Measurements from ENCODE around the gene LILRB1. TPM values are rescaled to one million over a fixed set of nuclear protein-coding genes. Genes with fewer than 3 reads are reported as not detected.

Gene LILRB1
- total RNA-seq, 2 experiments from 2014 or later, result 0.36 TPM; not detected in 1

DNA sequence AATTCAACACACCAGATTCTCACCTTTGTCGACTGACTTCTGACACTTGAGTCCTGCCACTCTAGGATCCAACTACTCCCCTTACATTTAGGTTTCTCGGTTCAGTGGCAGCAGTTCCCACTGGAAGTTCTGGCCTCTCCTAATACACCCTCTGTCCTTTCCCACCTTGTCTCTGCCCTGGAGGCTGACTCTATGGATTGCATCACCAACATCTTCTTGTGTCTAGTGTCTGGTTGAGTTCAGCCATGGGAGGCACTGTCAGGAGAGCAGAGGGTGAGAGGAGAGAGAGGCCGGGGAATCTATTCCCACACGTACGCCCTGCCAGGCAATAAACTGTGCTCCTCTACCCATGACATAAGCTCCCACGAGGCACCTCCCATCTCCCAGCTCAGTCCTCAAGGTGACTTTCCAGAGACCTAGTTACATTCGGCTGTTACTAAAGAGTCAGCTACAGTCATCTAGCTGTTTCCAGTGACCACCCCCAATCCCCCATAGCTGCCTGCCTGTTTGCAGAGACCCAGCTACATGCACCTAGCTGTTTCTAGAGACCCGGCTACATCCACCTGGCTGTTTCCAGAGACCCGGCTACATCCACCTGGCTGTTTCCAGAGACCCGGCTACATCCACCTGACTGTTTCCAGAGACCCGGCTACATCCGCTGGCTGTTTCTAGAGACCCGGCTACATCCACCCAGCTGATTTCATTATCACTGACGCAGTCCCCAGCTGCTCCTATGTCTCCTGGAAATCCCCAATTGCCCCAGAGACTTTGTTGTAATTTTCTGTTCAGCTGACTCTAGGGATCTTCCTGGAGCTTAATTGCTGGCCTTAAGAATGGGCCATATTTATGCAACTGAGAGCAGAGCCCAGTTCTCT is 24.4 kb downstream of the LILRB1 start:
- CTCF ChIA-PET, result interaction anchor here (0.6 to 4.8 kb wide), 8 partner anchors 14 to 177 kb away, joined by 3 to 29 read pairs (median 4); no protein-coding TSS in a partner anchor
- H3K27me3 Mint-ChIP-seq (ENCODE audit: low read depth), result peaks cover 7% of the 10 kb centered on the region
- H3K4me3 Mint-ChIP-seq, result no peak overlapping the region
- intact Hi-C loops (cut with micrococcal nuclease), result loop anchor here (5.0 kb wide), 1 partner anchor 172 kb away; no protein-coding TSS in a partner anchor
- no peaks in the 10 kb centered on the region for H3K4me1 Mint-ChIP-seq (ENCODE audit: low read depth)
- no peaks in the 10 kb centered on the region for H3K36me3 Mint-ChIP-seq (ENCODE audit: low read depth)
- H3K9me3 Mint-ChIP-seq, result no peaks in the 10 kb centered on the region
- no peak for DNase-seq
- H3K27ac Mint-ChIP-seq, result no peak overlapping the region

DNA sequence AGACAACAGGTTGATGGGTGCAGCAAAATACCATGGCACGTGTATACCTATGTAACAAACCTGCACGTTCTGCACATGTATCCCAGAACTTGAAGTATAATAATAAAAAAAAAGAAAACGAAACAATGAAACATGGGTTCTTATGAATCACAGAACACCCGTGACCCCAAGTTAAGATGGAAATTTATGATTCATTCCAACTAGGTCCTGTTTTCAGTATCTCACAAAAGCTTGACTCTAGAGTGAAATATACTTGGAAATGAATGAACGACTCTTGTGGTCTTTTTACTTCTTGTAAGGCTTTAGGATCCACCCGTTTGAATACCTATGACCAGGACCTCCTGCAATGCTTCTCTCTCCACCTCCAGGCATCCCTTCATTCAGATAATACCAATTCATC is 29.0 kb downstream of the LILRB1 start:
- intact Hi-C loops (cut with micrococcal nuclease), result no loop called here
- Mint-ChIP-seq H3K36me3 (ENCODE audit: low read depth) (no peaks in the 10 kb centered on the region), H3K9me3 (no peaks in the 10 kb centered on the region), H3K27me3 (ENCODE audit: low read depth) (peaks cover 13% of the 10 kb centered on the region), H3K27ac (no peak overlapping the region), H3K4me1 (ENCODE audit: low read depth) (no peaks in the 10 kb centered on the region), H3K4me3 (no peak overlapping the region)
- DNase-seq, result no peak
- CTCF ChIA-PET, result interaction anchor here (0.7 kb wide), 1 partner anchor 73 kb away, joined by 3 read pairs; no protein-coding TSS in a partner anchor

DNA sequence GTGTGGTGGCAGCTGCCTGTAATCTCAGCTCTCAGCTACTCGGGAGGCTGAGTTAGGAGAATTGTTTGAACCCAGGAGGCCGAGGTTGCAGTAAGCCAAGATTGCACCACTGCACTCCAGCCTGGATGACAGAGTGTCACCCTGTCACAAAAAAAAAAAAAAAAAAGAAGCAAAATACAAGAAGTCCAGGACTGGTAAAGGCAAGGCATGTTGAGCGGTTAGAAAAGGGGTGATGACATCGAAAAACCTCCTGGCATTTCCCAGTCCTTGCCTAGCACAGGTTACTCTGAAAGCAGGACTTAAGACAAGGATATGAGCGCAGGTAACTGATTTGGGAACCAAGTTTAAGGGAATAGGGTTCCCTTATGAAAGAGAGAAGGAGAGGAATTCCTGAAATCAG is 30.0 kb downstream of the LILRB1 start:
- H3K9me3 Mint-ChIP-seq, result no peaks in the 10 kb centered on the region
- intact Hi-C loops (cut with micrococcal nuclease), result no loop called here
- CTCF ChIA-PET, result no interaction called here
- H3K4me1 Mint-ChIP-seq (ENCODE audit: low read depth), result no peaks in the 10 kb centered on the region
- DNase-seq, result no peak
- H3K27me3 Mint-ChIP-seq (ENCODE audit: low read depth), result peaks cover 13% of the 10 kb centered on the region
- H3K4me3 Mint-ChIP-seq, result no peak overlapping the region
- no peaks in the 10 kb centered on the region for H3K36me3 Mint-ChIP-seq (ENCODE audit: low read depth)
- no peak overlapping the region for H3K27ac Mint-ChIP-seq

DNA sequence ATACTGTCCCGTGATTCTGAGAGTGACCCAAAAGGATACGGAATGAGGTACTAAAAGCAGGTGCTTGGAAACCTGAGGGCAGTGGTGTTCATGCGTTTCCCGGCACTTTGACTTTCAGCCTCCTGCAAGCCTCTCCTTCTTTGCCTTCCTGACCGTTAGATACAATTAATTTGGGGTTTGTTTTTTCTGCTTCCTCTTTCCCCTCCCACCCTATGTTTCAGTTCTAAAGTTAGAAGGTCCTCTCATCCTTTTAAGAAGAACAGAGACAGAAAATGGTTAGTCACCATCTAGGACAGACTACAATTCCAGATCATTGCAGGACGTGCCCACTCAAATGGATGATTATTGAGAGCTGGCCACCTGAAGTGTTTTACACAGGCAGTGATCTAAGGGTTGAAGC is 30.7 kb downstream of the LILRB1 start:
- H3K4me3 Mint-ChIP-seq, result no peak overlapping the region
- no peaks in the 10 kb centered on the region for H3K36me3 Mint-ChIP-seq (ENCODE audit: low read depth)
- peaks cover 13% of the 10 kb centered on the region for H3K27me3 Mint-ChIP-seq (ENCODE audit: low read depth)
- intact Hi-C loops (cut with micrococcal nuclease), result no loop called here
- no peak overlapping the region for H3K27ac Mint-ChIP-seq
- CTCF ChIA-PET, result interaction anchor here (1.7 kb wide), 1 partner anchor 182 kb away, joined by 4 read pairs; no protein-coding TSS in a partner anchor
- no peaks in the 10 kb centered on the region for H3K9me3 Mint-ChIP-seq
- DNase-seq, result no peak
- no peaks in the 10 kb centered on the region for H3K4me1 Mint-ChIP-seq (ENCODE audit: low read depth)

DNA sequence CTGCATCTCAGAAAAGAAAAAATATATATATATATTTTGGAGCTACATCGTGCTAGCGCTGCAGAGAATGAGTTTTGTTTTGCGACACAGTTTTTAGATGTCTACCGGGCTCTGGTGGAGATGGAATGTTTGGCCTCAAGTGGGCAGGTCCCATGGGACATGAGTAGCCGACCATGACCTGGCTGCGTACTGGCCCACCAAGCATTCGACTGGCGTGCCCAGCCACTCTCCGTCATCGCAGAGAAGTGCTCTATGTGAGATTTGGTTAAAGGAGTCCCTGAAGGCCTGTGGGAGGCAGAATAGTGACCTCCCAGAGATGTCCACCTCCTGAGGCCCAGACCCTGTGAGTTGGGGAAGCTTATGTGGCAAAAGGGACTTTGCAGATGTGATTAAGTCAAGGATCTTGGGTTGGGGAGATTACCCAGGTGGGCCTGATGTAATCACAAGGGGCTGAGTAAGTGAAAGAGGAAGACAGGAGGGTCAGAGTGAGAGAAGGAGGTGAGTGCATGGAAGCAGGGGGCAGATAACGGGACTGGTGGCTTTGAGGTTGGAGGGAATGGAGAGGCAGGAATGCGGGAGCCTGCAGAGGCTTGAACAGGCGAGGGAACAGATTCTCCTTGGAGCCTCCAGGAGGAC is 31.7 kb downstream of the LILRB1 start:
- Mint-ChIP-seq H3K27me3 (ENCODE audit: low read depth) (peaks cover 13% of the 10 kb centered on the region), H3K9me3 (no peaks in the 10 kb centered on the region), H3K4me1 (ENCODE audit: low read depth) (no peaks in the 10 kb centered on the region), H3K4me3 (no peak overlapping the region), H3K36me3 (ENCODE audit: low read depth) (no peaks in the 10 kb centered on the region), H3K27ac (no peak overlapping the region)
- CTCF ChIA-PET, result interaction anchor here (1.7 kb wide), 1 partner anchor 183 kb away, joined by 4 read pairs; no protein-coding TSS in a partner anchor
- DNase-seq, result no peak
- intact Hi-C loops (cut with micrococcal nuclease), result no loop called here

DNA sequence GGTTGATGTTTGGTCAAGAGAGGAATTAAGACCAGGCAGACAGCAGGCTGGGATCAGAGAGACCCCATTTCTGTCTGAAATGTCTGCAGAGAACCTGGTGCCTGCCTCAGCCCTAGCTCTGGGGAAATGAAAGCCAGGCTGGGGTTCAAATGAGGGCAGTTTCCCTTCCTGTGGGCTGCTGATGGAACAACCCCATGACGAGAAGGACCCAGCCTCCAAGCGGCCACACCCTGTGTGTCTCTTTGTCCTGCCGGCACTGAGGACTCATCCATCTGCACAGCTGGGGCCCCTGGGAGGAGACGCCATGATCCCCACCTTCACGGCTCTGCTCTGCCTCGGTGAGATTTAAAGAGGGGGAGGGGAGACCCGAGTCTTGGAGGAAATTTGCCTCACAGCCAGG is 32.4 kb downstream of the LILRB1 start, which contains the start of gene LILRB4:
Gene LILRB4 (plus strand): TSS at position 256 of the 400 bp plus-strand sequence. CDS start 49 bp downstream, at position 305.
- CTCF ChIA-PET, result interaction anchor here (1.7 kb wide), 1 partner anchor 184 kb away, joined by 4 read pairs; no protein-coding TSS in a partner anchor
- DNase-seq, result no peak
- Mint-ChIP-seq H3K36me3 (ENCODE audit: low read depth) (no peaks in the 10 kb centered on the region), H3K4me1 (ENCODE audit: low read depth) (no peaks in the 10 kb centered on the region), H3K9me3 (peaks cover under 1% of the 10 kb centered on the region), H3K27ac (no peak within 1 kb of the TSS), H3K4me3 (no peak within 1 kb of the TSS), H3K27me3 (ENCODE audit: low read depth) (peaks cover 13% of the 10 kb centered on the region)
- intact Hi-C loops (cut with micrococcal nuclease), result no loop called here

DNA sequence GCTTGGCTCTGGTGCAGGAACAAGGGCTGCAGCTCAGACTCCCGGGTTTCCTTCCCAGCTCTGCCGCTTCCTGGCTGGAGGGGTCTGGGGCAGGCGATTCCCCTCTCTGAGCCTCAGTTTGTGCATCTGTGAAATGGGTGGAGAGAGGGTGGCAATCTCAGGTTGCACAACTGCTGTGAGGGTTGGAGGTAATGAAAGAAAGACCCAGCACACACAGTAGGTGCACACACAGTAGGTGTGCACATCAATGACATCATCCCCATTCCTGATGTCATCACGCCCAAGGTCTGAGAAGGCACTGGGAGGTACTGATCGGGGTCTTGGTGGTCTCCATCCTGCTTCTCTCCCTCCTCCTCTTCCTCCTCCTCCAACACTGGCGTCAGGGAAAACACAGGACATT is 35.2 kb downstream of the LILRB1 start:
- CTCF ChIA-PET, result no interaction called here
- H3K4me1 Mint-ChIP-seq (ENCODE audit: low read depth), result no peaks in the 10 kb centered on the region
- peaks cover 16% of the 10 kb centered on the region for H3K9me3 Mint-ChIP-seq
- H3K36me3 Mint-ChIP-seq (ENCODE audit: low read depth), result peaks cover 5% of the 10 kb centered on the region
- intact Hi-C loops (cut with micrococcal nuclease), result no loop called here
- no peak overlapping the region for H3K4me3 Mint-ChIP-seq
- H3K27me3 Mint-ChIP-seq (ENCODE audit: low read depth), result peaks cover 9% of the 10 kb centered on the region
- DNase-seq, result no peak
- no peak overlapping the region for H3K27ac Mint-ChIP-seq

DNA sequence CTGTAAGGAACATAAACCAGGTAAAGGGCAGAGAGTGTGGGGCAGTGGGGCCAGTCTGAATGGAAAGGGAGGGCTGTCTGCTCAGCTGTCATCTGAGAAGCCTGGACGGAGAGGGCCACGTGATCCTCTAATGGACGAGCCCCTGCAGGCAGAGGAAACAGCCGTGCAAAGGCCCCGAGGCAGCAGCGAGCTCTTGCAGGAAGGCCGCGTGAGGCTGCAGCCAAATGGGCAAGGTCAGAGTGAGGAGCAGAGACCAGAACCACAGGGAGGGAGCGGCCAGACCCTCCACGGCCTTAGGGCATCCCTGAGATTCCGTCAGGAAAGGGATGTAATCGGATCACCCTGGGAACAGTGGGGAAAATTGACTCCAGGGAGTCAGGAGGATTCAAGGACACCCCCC is 36.9 kb downstream of the LILRB1 start:
- intact Hi-C loops (cut with micrococcal nuclease), result no loop called here
- Mint-ChIP-seq H3K4me3 (no peak overlapping the region), H3K9me3 (peaks cover 16% of the 10 kb centered on the region), H3K4me1 (ENCODE audit: low read depth) (no peaks in the 10 kb centered on the region), H3K27me3 (ENCODE audit: low read depth) (peaks cover 15% of the 10 kb centered on the region), H3K27ac (no peak overlapping the region), H3K36me3 (ENCODE audit: low read depth) (peaks cover 5% of the 10 kb centered on the region)
- CTCF ChIA-PET, result interaction anchor here (0.8 kb wide), 1 partner anchor 8 kb away, joined by 3 read pairs; no protein-coding TSS in a partner anchor
- no peak for DNase-seq

DNA sequence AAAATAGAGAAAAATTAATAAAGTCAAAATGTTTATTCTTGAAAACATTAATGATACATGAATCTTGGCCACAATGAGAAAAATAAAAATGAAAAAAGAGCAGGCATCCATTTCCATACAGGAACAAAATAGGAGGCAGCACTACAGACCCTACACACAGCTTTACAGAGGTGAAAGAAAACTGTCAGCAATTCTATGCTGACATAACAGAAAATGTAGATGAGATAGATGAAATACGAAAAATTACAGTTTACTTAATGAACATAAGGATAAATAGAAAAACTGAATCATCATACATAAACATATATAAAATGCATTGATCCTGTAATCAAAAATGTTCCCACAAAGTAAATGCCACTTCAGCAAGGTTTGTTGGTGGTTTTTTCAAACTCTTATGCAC is 38.1 kb downstream of the LILRB1 start:
- H3K9me3 Mint-ChIP-seq, result peaks cover 16% of the 10 kb centered on the region
- no peak overlapping the region for H3K4me3 Mint-ChIP-seq
- CTCF ChIA-PET, result interaction anchor here (1.5 kb wide), 1 partner anchor 189 kb away, joined by 6 read pairs; no protein-coding TSS in a partner anchor
- peaks cover 5% of the 10 kb centered on the region for H3K36me3 Mint-ChIP-seq (ENCODE audit: low read depth)
- intact Hi-C loops (cut with micrococcal nuclease), result no loop called here
- H3K27ac Mint-ChIP-seq, result no peak overlapping the region
- DNase-seq, result no peak
- no peaks in the 10 kb centered on the region for H3K4me1 Mint-ChIP-seq (ENCODE audit: low read depth)
- H3K27me3 Mint-ChIP-seq (ENCODE audit: low read depth), result peaks cover 15% of the 10 kb centered on the region

DNA sequence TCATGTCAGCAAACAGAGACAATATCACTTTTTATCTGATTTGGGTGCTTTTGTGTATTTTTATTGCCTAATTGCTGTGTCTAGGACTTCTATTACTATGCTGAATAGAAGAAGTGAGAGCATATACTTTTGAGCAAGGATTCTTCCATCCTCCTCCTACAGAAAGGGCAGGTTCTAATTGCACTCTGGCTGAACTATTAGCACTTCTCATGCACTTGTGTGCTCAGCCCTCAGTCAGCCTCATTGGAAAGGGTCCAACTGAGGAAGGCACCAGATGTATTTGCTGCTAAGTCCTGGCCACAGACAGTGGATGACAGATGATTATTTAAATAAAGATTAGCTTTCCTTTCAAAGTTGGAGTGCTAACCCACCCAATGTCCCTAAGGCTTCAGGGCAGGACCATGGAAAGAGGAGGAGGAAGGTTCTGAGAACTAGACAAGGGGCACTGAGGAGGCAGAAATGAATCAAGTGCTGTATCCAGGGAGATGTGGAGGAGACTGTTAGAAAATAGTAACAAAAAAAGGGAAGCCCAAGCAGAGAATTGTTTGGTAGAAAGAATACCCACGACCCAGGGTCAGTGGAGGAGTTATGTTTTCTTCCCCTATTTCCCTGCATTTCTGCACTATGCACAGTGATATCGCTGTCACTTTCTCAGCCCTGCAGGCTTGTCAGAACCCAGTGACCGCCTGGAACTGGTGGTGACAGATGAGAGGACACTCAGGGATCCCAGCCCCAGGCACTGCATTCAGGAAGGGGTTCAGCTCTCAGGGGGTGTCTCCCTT is 40.5 kb downstream of the LILRB1 start:
- intact Hi-C loops (cut with micrococcal nuclease), result no loop called here
- Mint-ChIP-seq H3K9me3 (peaks cover 16% of the 10 kb centered on the region), H3K36me3 (ENCODE audit: low read depth) (peaks cover 5% of the 10 kb centered on the region), H3K27ac (no peak overlapping the region), H3K27me3 (ENCODE audit: low read depth) (peaks cover 15% of the 10 kb centered on the region), H3K4me1 (ENCODE audit: low read depth) (no peaks in the 10 kb centered on the region), H3K4me3 (no peak overlapping the region)
- DNase-seq, result no peak
- CTCF ChIA-PET, result interaction anchor here (0.9 to 5.3 kb wide), 3 partner anchors 9 to 18 kb away, joined by 3 to 29 read pairs (median 3); no protein-coding TSS in a partner anchor

DNA sequence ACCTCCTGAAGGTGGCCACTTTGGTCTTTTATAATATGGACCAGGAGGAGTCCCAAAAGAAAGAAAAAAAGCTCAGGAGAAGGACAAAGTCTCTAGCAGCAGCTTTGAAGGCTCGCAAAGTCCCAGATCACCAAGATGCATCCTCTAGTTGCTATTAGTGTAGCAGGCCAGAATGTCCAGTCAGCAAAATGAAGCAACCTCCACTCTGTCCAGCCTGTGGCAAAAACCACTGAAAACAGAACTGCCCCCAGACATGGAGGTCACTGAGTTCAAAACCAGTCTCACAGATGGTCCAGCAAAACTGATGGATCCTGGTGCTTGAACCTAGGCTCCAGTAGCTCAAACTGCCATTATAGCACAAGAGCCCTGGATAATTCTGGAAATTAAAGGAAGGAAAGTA is 42.9 kb downstream of the LILRB1 start:
- Mint-ChIP-seq H3K4me3 (no peak overlapping the region), H3K27ac (no peak overlapping the region), H3K4me1 (ENCODE audit: low read depth) (no peaks in the 10 kb centered on the region), H3K36me3 (ENCODE audit: low read depth) (peaks cover 5% of the 10 kb centered on the region), H3K9me3 (peaks cover 11% of the 10 kb centered on the region), H3K27me3 (ENCODE audit: low read depth) (peaks cover 15% of the 10 kb centered on the region)
- DNase-seq, result no peak
- intact Hi-C loops (cut with micrococcal nuclease), result no loop called here
- CTCF ChIA-PET, result interaction anchor here (2.5 to 5.3 kb wide), 4 partner anchors 10 to 195 kb away, joined by 16 to 43 read pairs (median 24); no protein-coding TSS in a partner anchor
